Psoas muscle (tissue), 8 donors: Measurements from ENCODE around the gene NFIB. TPM values are rescaled to one million over a fixed set of nuclear protein-coding genes. Genes with fewer than 3 reads are reported as not detected.

Experiments used
- ATAC-seq, 4 donors: fragments of 200-7000 bp; cut with Tn5 transposase; one replicate each; pipeline ENCODE4 v1.9.1; 2020; ENCODE audit warnings: moderate library complexity in 3 of 4, mild to moderate bottlenecking in 2 of 4
- DNase-seq, 2 donors: peaks; one replicate each; pipeline ENCODE4 v3.0.0-alpha.2; 2020
- H3K27ac ChIP-seq: fragments of 200-600 bp; one replicate; pipeline ENCODE4 v1.8.0; 2022
- H3K27me3 ChIP-seq, 3 donors: fragments of 200-600 bp in 1 of 3; one replicate each; pipeline versions ENCODE4 v1.6.1 to v1.8.0; 2013 to 2022; ENCODE audit warnings: low read length in 2 of 3, mild to moderate bottlenecking in 2 of 3, moderate library complexity in 1 of 3; ENCODE audit not compliant: insufficient read depth in 3 of 3
- H3K36me3 ChIP-seq, 2 donors: fragments of 200-600 bp in 1 of 2; one replicate each; pipeline versions ENCODE4 v1.6.1 to v1.8.0; 2013 to 2022; ENCODE audit warnings: low read depth in 1 of 2, mild to moderate bottlenecking in 1 of 2, moderate library complexity in 1 of 2; ENCODE audit not compliant: insufficient read depth in 1 of 2
- H3K4me1 ChIP-seq: fragments of 200-600 bp; one replicate; pipeline ENCODE4 v1.8.0; 2022
- H3K4me3 ChIP-seq: fragments of 200-600 bp; one replicate; pipeline ENCODE4 v1.8.0; 2022; ENCODE audit warnings: mild to moderate bottlenecking
- H3K9me3 ChIP-seq: fragments of 200-600 bp; one replicate; pipeline ENCODE4 v1.8.0; 2022
- WGBS, 3 donors: extraction: QIAGEN DNeasy Blood & Tissue Kit; methylation state at CpG; one replicate each; pipeline versions ENCODE4 v1.1.6 to v1.1.7; 2013; 5-methylcytosine and 5-hydroxymethylcytosine counted together
- intact Hi-C, 2 donors: fragments of 100-400 bp; cut with DNase I; formaldehyde crosslinking; loops; one replicate each; pipeline versions ENCODE4 v1.11.0 to v1.14.2; 2022
- polyA plus RNA-seq, 3 donors: library from polyadenylated mRNA; stranded (reverse); fragments of 200-250 nt; gene quantifications; one replicate each; pipeline ENCODE4 v1.2.3, GENCODE V29; 2013
- total RNA-seq, 4 donors: library from RNA; stranded (reverse); fragmentation: NEBNext Ultra II Directional in 2 of 4; extraction: Animal tissue kit (Norgen Biotek cat#: 25700) in 2 of 4; gene quantifications; one replicate each; pipeline versions ENCODE4 v1.2.1 to v1.2.4, GENCODE V29; 2021 to 2023
- TF ChIP-seq, protein P1 (sequence below): fragments of 200-600 bp; IDR thresholded peaks from one replicate; pipeline ENCODE4 v1.8.0; 2022; ENCODE audit warnings: antibody characterized with exemption
- donor health status: healthy with polysubstance abuse.
- donor health status: DM: no; HTN: no; CAD: no; lungs with moderate emphysema.
- donor health status: Bipolar disorder and iron deficiency.
- donor health status: healthy.
- donor health status: DM: yes; HTN: yes; CAD: no.
- donor health status: DM: no; HTN: no; CAD: no.
- donor health status: DM: no; HTN: no; CAD: no.
- donor health status: DM: yes; HTN: yes; CAD: no.

NFIB gene
- total and polyA plus RNA-seq, 7 donors: 5.8 to 65.1 (median 35.0) TPM

DNA sequence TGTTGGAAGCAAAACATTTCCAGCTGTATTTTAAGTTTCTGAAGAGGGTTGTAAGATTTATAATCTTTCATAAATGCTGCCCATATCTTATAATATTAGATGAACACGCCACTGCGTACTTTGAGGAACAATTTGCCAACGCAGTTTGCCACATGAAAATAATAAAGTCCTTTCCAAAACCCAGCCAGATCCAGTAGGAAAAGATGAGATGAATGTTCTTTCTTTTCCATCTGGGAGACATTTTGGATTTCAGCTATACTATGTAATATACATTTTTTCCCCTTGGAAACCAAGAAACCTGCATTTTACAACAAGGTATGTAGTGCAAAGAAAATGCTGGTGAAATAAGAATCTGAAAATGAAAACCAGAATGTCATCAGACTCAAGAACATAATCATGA lies 125.4 kb downstream of the NFIB start:
- Histone ChIP-seq H3K9me3 (no peaks in the 10 kb centered on the region), H3K4me1 (peaks cover 30% of the 10 kb centered on the region), H3K27ac (no peak overlapping the region), H3K36me3 (no peaks in the 10 kb centered on the region), H3K27me3 (no peaks in the 10 kb centered on the region), H3K4me3 (no peak overlapping the region)
- ATAC-seq: no peak
- intact Hi-C loops: no loop called here
- TF ChIP-seq, protein P1, sequence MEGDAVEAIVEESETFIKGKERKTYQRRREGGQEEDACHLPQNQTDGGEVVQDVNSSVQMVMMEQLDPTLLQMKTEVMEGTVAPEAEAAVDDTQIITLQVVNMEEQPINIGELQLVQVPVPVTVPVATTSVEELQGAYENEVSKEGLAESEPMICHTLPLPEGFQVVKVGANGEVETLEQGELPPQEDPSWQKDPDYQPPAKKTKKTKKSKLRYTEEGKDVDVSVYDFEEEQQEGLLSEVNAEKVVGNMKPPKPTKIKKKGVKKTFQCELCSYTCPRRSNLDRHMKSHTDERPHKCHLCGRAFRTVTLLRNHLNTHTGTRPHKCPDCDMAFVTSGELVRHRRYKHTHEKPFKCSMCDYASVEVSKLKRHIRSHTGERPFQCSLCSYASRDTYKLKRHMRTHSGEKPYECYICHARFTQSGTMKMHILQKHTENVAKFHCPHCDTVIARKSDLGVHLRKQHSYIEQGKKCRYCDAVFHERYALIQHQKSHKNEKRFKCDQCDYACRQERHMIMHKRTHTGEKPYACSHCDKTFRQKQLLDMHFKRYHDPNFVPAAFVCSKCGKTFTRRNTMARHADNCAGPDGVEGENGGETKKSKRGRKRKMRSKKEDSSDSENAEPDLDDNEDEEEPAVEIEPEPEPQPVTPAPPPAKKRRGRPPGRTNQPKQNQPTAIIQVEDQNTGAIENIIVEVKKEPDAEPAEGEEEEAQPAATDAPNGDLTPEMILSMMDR: no peak
- DNase-seq: no peak
- 77 to 89% (median 80%) methylated on average over 3 of the region's 3 CpGs for WGBS, 3 donors

DNA sequence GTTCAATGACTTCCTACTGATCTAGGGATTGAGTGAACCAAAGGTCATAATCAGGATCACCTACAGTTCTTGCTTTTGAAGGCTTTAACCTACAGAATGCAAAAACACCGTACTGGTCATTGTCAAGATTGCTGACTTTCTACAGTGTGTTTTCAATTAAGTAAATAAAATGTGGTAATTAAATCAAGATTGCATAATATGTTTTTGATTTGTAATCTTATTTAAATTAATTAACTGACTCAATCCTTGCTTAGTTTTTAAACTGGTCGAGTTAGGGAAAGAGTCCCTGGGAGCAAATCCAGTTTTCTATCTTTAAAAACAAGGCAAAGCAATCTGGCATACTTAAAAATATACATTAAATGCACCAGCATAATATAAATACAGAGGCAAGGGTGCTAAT lies 125.9 kb downstream of the NFIB start:
- Histone ChIP-seq H3K27ac (no peak overlapping the region), H3K36me3 (no peaks in the 10 kb centered on the region), H3K27me3 (no peaks in the 10 kb centered on the region), H3K9me3 (no peaks in the 10 kb centered on the region), H3K4me1 (peaks cover 29% of the 10 kb centered on the region), H3K4me3 (no peak overlapping the region)
- 74 to 78% (median 74%) methylated on average over 2 of the region's 2 CpGs for WGBS, 3 donors
- DNase-seq: no peak
- ATAC-seq: no peak
- intact Hi-C loops: no loop called here
- TF ChIP-seq, protein P1: no peak

DNA sequence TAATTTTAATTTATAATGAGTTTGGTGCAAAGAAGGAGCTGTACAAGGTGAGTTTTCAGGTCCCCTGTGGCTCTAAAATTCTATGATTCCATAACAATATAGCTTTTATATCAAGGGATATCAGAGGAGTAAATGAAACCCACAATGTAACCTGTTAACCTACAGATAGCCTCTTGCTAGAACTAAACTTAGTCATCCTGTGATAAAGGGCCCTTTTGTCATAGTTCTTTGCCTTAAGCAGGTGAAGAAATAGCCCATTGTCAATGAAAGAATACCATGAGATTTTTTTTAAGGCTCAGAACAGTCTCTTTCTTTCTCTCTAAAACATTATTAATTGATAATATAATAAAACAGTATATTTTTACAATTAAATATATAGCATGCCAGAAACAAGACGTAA lies 127.8 kb downstream of the NFIB start:
- Histone ChIP-seq H3K27ac (no peak overlapping the region), H3K4me1 (peaks cover 36% of the 10 kb centered on the region), H3K4me3 (no peak overlapping the region), H3K9me3 (no peaks in the 10 kb centered on the region), H3K27me3 (no peaks in the 10 kb centered on the region), H3K36me3 (no peaks in the 10 kb centered on the region)
- DNase-seq: no peak
- intact Hi-C loops: no loop called here
- 95 to 99% (median 98%) methylated on average over 1 of the region's 1 CpG for WGBS, 3 donors
- ATAC-seq: no peak
- TF ChIP-seq, protein P1: no peak

DNA sequence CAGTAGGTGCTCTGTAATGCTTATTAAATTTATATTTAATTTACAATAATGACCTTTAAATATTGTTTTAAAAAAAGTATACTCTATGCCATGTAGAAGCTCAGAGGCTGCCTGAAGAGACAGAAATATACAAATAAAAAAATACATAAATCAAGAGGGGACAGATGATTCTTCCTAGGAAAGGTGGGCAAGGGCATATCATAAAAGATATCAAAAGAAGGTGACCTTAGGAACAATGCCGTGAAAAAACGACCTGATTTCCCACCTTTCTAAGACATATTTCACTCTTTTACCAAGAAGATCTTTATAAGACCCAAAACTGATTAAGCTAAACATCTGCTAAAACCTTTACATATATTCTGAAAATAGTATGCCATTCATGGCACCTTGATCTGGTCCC lies 128.9 kb downstream of the NFIB start:
- WGBS, 3 donors: 92 to 98% (median 93%) methylated on average over 2 of the region's 2 CpGs
- peaks cover 30% of the 10 kb centered on the region for H3K4me1 ChIP-seq

DNA sequence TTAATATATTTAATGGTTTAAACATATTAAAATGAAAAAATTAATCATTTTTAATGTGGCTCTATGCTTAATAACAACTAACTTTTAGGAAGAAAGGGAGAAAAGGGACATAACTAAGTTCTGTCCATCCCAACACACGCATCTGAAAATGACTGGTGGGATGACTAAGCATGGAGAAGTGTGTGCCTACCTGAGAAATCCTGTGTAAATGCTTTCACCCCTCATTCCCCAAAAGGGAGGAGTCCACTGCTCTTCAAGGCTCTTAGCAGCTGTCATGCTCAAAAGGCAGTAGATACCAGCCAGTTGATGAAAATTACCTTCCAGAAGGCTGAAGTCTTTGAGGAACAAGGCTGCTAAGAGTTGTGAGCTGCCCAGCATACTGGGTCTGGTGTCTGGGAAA lies 130.9 kb downstream of the NFIB start:
- intact Hi-C loops: no loop called here
- no peak for ATAC-seq
- 90 to 97% (median 92%) methylated on average over 1 of the region's 1 CpG for WGBS, 3 donors
- Histone ChIP-seq H3K9me3 (no peaks in the 10 kb centered on the region), H3K4me1 (peaks cover 19% of the 10 kb centered on the region), H3K4me3 (no peak overlapping the region), H3K36me3 (peaks cover 0 to 2% of the 10 kb centered on the region in 2 donors), H3K27me3 (no peaks in the 10 kb centered on the region), H3K27ac (peak overlapping the region; percentile 23)
- no peak for DNase-seq
- TF ChIP-seq, protein P1: no peak

More for the DNA sequence above, 128.9 kb downstream of the NFIB start:
- DNase-seq: no peak
- TF ChIP-seq, protein P1: no peak
- Histone ChIP-seq H3K4me3 (no peak overlapping the region), H3K27me3 (no peaks in the 10 kb centered on the region), H3K27ac (no peak overlapping the region), H3K36me3 (no peaks in the 10 kb centered on the region), H3K9me3 (no peaks in the 10 kb centered on the region)
- ATAC-seq: no peak
- intact Hi-C loops: no loop called here
